Esophagus squamous epithelium (tissue), 4 donors: ENCODE results near the gene PLA2G2F.

ENCODE experiments used
- POLR2A ChIP-seq, 4 donors: fragments of 450-650 bp; IDR thresholded peaks; one replicate each; pipeline ENCODE4 v1.6.1; 2017; ENCODE audit warnings: antibody characterized with exemption in 4 of 4, mild to moderate bottlenecking in 4 of 4, moderate library complexity in 3 of 4
- TF ChIP-seq, protein P1 (sequence below), 6 experiments: fragments of 450-650 bp in 4 of 6; fragments of 200-600 bp in 2 of 6; sonication (generic) in 2 of 6; IDR thresholded peaks; one replicate each; pipeline ENCODE4 v1.5.1; 2016 to 2019; ENCODE audit warnings: antibody characterized with exemption in 6 of 6, mild to moderate bottlenecking in 4 of 6, moderate library complexity in 4 of 6

DNA sequence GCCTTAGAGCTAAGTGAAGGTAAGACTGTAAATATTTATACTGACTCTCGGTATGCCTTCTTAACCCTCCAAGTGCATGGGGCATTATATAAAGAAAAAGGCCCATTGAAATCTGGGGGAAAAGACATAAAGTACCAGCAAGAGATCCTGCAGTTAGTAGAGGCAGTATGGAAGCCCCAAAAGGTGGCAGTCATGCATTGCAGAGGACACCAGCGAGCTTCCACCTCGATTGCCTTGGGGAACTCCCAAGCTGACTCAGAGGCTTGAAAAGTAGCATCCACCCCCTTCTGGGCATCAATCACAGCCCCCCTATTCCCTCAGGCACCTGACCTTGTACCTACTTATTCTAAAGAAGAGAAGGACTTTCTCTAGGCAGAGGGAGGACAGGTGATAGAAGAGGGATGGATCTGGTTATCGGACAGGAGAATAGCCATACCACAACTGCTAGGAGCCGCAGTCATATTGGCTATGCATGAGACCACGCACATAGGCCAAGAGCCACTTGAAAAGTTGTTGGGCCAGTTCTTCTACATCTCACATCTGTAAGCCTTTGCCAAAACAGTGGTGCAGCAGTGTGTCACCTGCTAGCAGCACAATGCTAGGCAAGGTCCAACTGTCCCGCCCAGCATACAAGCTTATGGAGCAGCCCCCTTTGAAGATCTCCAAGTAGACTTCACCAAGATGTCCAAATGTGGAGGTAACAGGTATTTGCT is 19.4 kb downstream of the PLA2G2F start:
- TF ChIP-seq POLR2A (IDR thresholded peaks at IDR 0.05) = no peak
- TF ChIP-seq, protein P1, sequence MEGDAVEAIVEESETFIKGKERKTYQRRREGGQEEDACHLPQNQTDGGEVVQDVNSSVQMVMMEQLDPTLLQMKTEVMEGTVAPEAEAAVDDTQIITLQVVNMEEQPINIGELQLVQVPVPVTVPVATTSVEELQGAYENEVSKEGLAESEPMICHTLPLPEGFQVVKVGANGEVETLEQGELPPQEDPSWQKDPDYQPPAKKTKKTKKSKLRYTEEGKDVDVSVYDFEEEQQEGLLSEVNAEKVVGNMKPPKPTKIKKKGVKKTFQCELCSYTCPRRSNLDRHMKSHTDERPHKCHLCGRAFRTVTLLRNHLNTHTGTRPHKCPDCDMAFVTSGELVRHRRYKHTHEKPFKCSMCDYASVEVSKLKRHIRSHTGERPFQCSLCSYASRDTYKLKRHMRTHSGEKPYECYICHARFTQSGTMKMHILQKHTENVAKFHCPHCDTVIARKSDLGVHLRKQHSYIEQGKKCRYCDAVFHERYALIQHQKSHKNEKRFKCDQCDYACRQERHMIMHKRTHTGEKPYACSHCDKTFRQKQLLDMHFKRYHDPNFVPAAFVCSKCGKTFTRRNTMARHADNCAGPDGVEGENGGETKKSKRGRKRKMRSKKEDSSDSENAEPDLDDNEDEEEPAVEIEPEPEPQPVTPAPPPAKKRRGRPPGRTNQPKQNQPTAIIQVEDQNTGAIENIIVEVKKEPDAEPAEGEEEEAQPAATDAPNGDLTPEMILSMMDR (IDR thresholded peaks at IDR 0.05) = no peak
